ENCODE data around the gene GRIN1. TPM values are rescaled to one million over a fixed set of nuclear protein-coding genes. Genes with fewer than 3 reads are reported as not detected.

Gene GRIN1
- total RNA-seq, 6 experiments from 2014 or later = 0.51 to 1.1 (median 0.66) TPM; not detected in 3

DNA sequence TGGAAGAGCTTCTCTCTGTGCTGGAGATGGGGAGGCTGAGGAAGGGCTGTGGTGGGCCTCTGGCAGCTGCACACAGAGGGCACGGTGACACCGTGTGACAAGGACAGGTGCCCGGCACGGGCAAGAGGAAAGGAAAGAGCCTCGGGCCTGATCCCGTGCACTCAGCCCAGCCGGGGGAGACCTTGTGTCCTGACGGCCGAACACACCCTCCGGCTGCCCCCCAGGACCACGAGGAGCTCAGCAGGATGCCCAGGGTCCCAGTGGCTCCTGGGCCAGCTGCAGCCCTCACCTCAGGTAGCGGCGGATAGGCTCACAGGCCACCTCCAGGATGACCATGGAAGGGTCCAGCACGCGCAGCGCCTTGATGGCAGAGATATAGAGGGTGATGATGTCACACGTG, 43.9 kb downstream of the GRIN1 start:
- Mint-ChIP-seq H3K9me3 (no peaks in the 10 kb centered on the region), H3K27ac (no peak overlapping the region), H3K4me3 (no peak overlapping the region), H3K36me3 (ENCODE audit: low read depth) (peaks cover 4% of the 10 kb centered on the region; the same call in 1 of the 2 replicates), H3K4me1 (ENCODE audit: low read depth) (peaks cover 26% of the 10 kb centered on the region), H3K27me3 (ENCODE audit: insufficient read depth) (peaks cover 4% of the 10 kb centered on the region; the same call in 1 of the 2 replicates)
- TF ChIP-seq CTCF (IDR thresholded peaks at IDR 0.05) = no peak
- no peak for DNase-seq

- peaks cover 4% of the 10 kb centered on the region for H3K36me3 Mint-ChIP-seq (ENCODE audit: low read depth)
- peaks cover 21% of the 10 kb centered on the region for H3K4me1 Mint-ChIP-seq (ENCODE audit: low read depth)
- no peak for DNase-seq
- H3K4me3 Mint-ChIP-seq = no peak overlapping the region
- H3K9me3 Mint-ChIP-seq = no peaks in the 10 kb centered on the region
- no peak overlapping the region for H3K27ac Mint-ChIP-seq
- no peak for TF ChIP-seq CTCF (IDR thresholded peaks at IDR 0.05)
- peaks cover 6% of the 10 kb centered on the region; the same call in 1 of the 2 replicates for H3K27me3 Mint-ChIP-seq (ENCODE audit: insufficient read depth)
Measured at GRCh38 chr9:137183980-137184595, 45.1 kb downstream of the GRIN1 start.

- Mint-ChIP-seq H3K9me3 (no peaks in the 10 kb centered on the region), H3K4me1 (ENCODE audit: low read depth) (peaks cover 26% of the 10 kb centered on the region), H3K27me3 (ENCODE audit: insufficient read depth) (peaks cover 6% of the 10 kb centered on the region; the same call in 1 of the 2 replicates), H3K4me3 (no peak overlapping the region), H3K27ac (no peak overlapping the region), H3K36me3 (ENCODE audit: low read depth) (peaks cover 4% of the 10 kb centered on the region)
- TF ChIP-seq CTCF (IDR thresholded peaks at IDR 0.05) = no peak
- DNase-seq = no peak
Measured at GRCh38 chr9:137184881-137185660, 46.1 kb downstream of the GRIN1 start.

GRCh38 chr9:137185921-137186320, 47.0 kb downstream of the GRIN1 start:
- Mint-ChIP-seq H3K4me3 (no peak overlapping the region), H3K36me3 (ENCODE audit: low read depth) (peaks cover 4% of the 10 kb centered on the region), H3K9me3 (no peaks in the 10 kb centered on the region), H3K27me3 (ENCODE audit: insufficient read depth) (peaks cover 6% of the 10 kb centered on the region; the same call in 1 of the 2 replicates), H3K4me1 (ENCODE audit: low read depth) (peaks cover 31% of the 10 kb centered on the region), H3K27ac (no peak overlapping the region)
- TF ChIP-seq CTCF (IDR thresholded peaks at IDR 0.05) = no peak
- no peak for DNase-seq

GRCh38 chr9:137186385-137186784, 47.4 kb downstream of the GRIN1 start:
- peaks cover 4% of the 10 kb centered on the region for H3K36me3 Mint-ChIP-seq (ENCODE audit: low read depth)

More at GRCh38 chr9:137186385-137186784, 47.4 kb downstream of the GRIN1 start:
- Mint-ChIP-seq H3K27me3 (ENCODE audit: insufficient read depth) (peaks cover 6% of the 10 kb centered on the region; the same call in 1 of the 2 replicates), H3K9me3 (no peaks in the 10 kb centered on the region), H3K4me3 (peak overlapping the region; percentile 97), H3K4me1 (ENCODE audit: low read depth) (peaks cover 32% of the 10 kb centered on the region), H3K27ac (no peak overlapping the region)
- no peak for DNase-seq
- TF ChIP-seq CTCF (IDR thresholded peaks at IDR 0.05) = no peak
